HEK293 (cell line): ENCODE data around the gene RAD54L.

Experiments
- CTCF ChIP-seq: fragments of 450-650 bp; formaldehyde crosslinking; IDR thresholded peaks from 2 replicates; pipeline ENCODE4 v1.5.1; 2016; ENCODE audit warnings: missing biosample characterization, missing genetic modification characterization
- ZNF76 ChIP-seq: fragments of 450-650 bp; formaldehyde crosslinking; IDR thresholded peaks from 2 replicates; pipeline ENCODE4; 2016; ENCODE audit warnings: low read depth, missing biosample characterization, missing genetic modification characterization, borderline replicate concordance

DNA sequence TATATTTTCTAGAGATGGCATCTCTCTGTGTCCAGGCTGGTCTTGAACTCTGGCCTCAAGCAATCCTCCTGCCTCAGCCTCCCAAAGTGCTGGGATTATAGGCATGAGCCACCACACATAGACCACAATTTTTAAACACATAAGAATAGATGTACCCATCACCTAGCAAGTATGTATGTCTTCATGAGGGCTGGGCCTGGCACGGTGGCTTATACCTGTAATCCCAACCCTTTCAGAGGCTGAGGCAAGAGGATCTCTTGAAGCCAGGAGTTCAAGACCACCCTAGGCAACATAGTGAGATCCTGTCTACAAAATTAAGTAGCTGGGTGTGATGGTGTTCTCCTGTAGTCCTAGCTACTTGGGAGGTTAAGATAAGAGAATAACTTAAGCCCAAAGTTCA is 69.8 kb downstream of the RAD54L start:
- no peak for TF ChIP-seq CTCF (tag by site-specific recombination)
- TF ChIP-seq ZNF76 (tag by site-specific recombination): no peak
